HFFc6 (cell line): ENCODE data around the gene PPID. TPM values are rescaled to one million over a fixed set of nuclear protein-coding genes. Genes with fewer than 3 reads are reported as not detected.

Experiments
- DNase-seq: peaks from one replicate; pipeline ENCODE4 v3.0.0-alpha.2; 2018
- H3K27ac Mint-ChIP-seq: 2 replicates; pipeline ENCODE4 v1.8.0; 2020; ENCODE audit warnings: mild to moderate bottlenecking, mixed read lengths
- H3K27me3 Mint-ChIP-seq: 2 replicates; pipeline ENCODE4 v1.8.0; 2021; ENCODE audit warnings: mild to moderate bottlenecking, moderate library complexity, mixed read lengths; ENCODE audit not compliant: insufficient read depth
- H3K36me3 Mint-ChIP-seq: 2 replicates; pipeline ENCODE4 v1.8.0; 2021; ENCODE audit warnings: low read depth, mixed read lengths
- H3K4me1 Mint-ChIP-seq: 2 replicates; pipeline ENCODE4 v1.8.0; 2020; ENCODE audit warnings: low read depth, mixed read lengths
- H3K4me3 Mint-ChIP-seq: 2 replicates; pipeline ENCODE4 v1.8.0; 2020; ENCODE audit warnings: mild to moderate bottlenecking, moderate library complexity, mixed read lengths
- H3K9me3 Mint-ChIP-seq: 2 replicates; pipeline ENCODE4 v1.8.0; 2020; ENCODE audit warnings: mild to moderate bottlenecking, mixed read lengths
- total RNA-seq, 6 experiments: library from RNA; stranded (reverse); fragmentation: NEBNext Ultra II Directional; extraction: Animal tissue kit (Norgen Biotek cat#: 25700); gene quantifications; 2 replicates in 1 of 6; 3 replicates in 5 of 6; pipeline ENCODE4 v1.2.3, GENCODE V29; 2021
- TF ChIP-seq, protein P1 (sequence below): fragments of 200-600 bp; sonication (generic); IDR thresholded peaks from 2 replicates; pipeline ENCODE4 v1.5.0; 2021; ENCODE audit warnings: antibody characterized with exemption, mild to moderate bottlenecking

PPID gene
- total RNA-seq, 6 experiments from 2014 or later: 23.2 to 30.2 (median 23.9) TPM

DNA sequence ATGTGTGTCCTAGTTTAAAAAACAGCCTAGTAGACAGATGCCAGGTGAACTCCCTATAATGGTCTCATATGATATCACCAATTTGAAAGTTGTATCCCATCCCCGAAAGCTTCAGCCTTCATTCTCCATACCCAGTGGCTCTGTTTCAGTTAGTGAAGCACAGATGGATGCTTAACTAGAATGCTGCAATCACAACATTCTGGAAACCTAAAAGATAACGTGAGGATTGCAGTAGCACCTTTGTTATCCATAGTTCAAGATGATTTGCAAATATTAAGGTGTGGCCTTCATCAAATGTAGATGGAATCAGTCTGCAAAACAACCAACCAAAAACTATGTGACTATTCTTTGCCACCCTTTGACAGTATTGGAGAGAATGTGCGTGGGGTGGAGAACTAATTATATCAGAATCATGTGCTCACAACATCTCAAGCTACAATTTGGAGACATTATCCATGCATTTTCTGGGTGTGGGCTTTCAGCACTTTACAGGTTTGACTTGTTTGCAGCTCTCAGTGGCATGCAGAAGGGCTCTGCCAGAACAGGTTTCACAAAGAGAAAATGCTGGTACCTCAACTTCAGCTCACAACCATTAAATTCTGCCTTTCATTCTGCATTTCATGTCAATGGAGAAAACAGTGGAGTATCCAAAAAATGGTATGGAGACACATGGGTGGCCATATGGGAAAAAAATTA lies 18.3 kb upstream of the PPID start:
- TF ChIP-seq, protein P1, sequence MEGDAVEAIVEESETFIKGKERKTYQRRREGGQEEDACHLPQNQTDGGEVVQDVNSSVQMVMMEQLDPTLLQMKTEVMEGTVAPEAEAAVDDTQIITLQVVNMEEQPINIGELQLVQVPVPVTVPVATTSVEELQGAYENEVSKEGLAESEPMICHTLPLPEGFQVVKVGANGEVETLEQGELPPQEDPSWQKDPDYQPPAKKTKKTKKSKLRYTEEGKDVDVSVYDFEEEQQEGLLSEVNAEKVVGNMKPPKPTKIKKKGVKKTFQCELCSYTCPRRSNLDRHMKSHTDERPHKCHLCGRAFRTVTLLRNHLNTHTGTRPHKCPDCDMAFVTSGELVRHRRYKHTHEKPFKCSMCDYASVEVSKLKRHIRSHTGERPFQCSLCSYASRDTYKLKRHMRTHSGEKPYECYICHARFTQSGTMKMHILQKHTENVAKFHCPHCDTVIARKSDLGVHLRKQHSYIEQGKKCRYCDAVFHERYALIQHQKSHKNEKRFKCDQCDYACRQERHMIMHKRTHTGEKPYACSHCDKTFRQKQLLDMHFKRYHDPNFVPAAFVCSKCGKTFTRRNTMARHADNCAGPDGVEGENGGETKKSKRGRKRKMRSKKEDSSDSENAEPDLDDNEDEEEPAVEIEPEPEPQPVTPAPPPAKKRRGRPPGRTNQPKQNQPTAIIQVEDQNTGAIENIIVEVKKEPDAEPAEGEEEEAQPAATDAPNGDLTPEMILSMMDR: no peak
- H3K27ac Mint-ChIP-seq: no peak overlapping the region
- DNase-seq: no peak
- no peaks in the 10 kb centered on the region for H3K4me1 Mint-ChIP-seq
- peaks cover 2% of the 10 kb centered on the region; the same call in 1 of the 2 replicates for H3K27me3 Mint-ChIP-seq
- H3K36me3 Mint-ChIP-seq: no peaks in the 10 kb centered on the region
- H3K4me3 Mint-ChIP-seq: no peak overlapping the region
- no peaks in the 10 kb centered on the region for H3K9me3 Mint-ChIP-seq

DNA sequence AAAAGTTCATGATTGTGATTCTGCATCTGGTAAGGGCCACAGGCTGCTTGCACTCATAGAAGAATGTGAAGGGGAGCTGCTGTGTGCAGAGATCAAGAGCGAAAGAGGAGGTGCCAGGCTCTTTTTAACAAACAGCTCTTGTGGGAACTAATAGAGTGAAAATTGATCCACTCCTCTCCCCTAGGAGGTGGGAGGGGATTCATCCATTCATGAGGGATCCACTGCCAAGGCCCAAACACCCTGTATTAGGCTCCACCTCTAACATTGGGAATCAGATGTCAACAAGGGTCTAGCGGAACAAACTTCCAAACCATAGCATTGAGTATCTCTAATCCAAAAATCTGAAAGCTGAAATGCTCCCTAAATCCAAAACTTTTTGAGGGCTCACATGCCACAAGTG lies 16.4 kb upstream of the PPID start:
- Mint-ChIP-seq H3K27me3 (peaks cover 2% of the 10 kb centered on the region; the same call in 1 of the 2 replicates), H3K4me1 (no peaks in the 10 kb centered on the region), H3K36me3 (no peaks in the 10 kb centered on the region), H3K9me3 (no peaks in the 10 kb centered on the region), H3K4me3 (no peak overlapping the region), H3K27ac (no peak overlapping the region)
- DNase-seq: no peak
- TF ChIP-seq, protein P1: no peak

DNA sequence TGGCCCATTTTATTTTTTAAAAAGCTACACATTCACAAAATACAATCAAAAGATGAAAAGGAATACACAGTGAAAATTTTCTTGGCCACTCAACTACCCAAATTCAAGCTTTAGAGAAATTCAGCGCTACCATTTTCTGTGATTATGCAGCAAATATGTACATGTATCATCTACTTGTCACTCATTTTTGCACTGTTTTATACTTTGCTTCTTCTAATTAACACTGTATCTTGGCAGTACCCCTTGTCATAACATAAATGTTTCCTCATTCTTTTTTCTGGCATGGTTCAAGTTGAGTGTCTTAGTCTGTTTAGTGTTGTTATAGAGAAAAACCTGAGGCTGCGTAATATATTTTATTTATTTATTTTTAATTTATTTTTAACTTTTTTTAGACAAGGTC lies 15.7 kb upstream of the PPID start:
- H3K4me1 Mint-ChIP-seq: no peaks in the 10 kb centered on the region
- DNase-seq: no peak
- TF ChIP-seq, protein P1: no peak

DNA sequence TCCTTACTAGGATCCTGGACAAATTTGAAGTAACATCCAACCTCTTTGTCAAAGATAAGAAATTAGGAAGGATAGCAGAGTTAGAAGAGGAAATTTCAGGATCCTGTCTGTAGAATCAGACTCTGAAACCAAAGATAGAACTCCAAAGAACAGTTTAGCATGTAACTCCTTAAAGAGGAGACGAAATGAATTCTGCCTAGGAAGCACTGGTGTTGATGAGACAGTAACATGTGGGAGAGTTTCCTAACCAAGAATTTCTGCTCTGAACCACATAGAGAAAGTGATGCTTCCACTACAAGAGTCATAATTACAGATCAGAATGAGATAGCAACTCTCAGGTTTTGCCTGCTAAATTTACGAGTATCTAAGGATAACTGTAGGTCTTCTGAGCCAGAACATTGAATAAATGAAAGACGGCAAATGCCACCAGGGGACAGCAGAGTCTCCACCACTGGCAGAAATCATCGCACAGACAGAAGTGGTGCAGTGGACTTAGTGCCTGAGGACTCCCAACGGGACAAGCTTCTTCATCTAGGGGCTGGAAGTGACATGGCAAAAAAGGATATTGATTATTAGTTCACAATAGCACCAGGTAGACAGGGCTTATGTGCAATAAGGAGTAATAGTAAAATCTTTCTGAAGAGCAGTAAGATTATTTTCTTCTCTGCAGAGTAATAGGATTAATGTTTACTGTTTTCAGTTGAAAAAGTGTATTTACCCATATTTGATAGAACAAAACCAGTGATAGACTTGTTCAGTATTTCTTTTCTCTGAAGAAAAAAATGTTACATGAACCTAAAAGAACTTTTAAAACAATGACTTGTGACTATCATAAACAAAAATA lies 6.7 kb upstream of the PPID start:
- peaks cover 3% of the 10 kb centered on the region for H3K27me3 Mint-ChIP-seq
- peaks cover 16% of the 10 kb centered on the region for H3K4me1 Mint-ChIP-seq
- TF ChIP-seq, protein P1: peak; percentile 91
- H3K4me3 Mint-ChIP-seq: no peak overlapping the region
- H3K27ac Mint-ChIP-seq: no peak overlapping the region
- H3K36me3 Mint-ChIP-seq: no peaks in the 10 kb centered on the region
- H3K9me3 Mint-ChIP-seq: no peaks in the 10 kb centered on the region
- DNase-seq: peak; percentile 68

More for the DNA sequence above, 15.7 kb upstream of the PPID start:
- H3K9me3 Mint-ChIP-seq: no peaks in the 10 kb centered on the region
- H3K27ac Mint-ChIP-seq: no peak overlapping the region
- peaks cover 2% of the 10 kb centered on the region; the same call in 1 of the 2 replicates for H3K27me3 Mint-ChIP-seq
- H3K4me3 Mint-ChIP-seq: no peak overlapping the region
- H3K36me3 Mint-ChIP-seq: no peaks in the 10 kb centered on the region

DNA sequence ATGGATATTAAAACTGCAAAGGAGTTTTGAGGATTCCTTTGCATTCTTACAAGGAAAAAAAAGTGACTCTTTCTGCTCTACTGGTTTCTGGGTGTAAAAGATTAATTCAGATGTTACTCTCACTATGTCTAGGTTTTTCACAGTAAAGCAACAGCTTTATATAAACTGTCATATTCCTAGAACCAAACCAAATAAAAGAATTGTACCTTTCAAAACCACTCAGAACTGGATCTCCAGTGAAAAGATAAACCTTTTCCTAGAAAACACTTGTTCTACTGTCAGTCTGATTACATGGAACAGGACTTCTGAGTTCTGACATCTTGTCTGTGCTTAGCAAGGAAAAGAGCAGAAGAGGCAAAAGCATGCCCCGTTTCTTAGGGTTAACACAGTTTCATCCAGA lies 5.0 kb upstream of the PPID start:
- Mint-ChIP-seq H3K4me3 (no peak overlapping the region), H3K4me1 (peaks cover 16% of the 10 kb centered on the region), H3K27ac (no peak overlapping the region), H3K36me3 (no peaks in the 10 kb centered on the region), H3K9me3 (no peaks in the 10 kb centered on the region), H3K27me3 (peaks cover 3% of the 10 kb centered on the region)
- TF ChIP-seq, protein P1: no peak
- no peak for DNase-seq
